ENCODE measurements around the gene ARHGAP4.

ARHGAP4 gene

GRCh38 chrX:153926552-153926857 is 441 bp upstream of the ARHGAP4 start:
- DNase-seq (ENCODE audit: low read depth in 1 of 2, low spot score in 1 of 2): peak in 1 of 2 experiments; percentile 83
- Histone ChIP-seq H3K4me3 (replicated peaks; ENCODE audit: insufficient read depth, low read length) (peak overlapping the region; percentile 59), H3K27me3 (ENCODE audit: insufficient read depth, poor library complexity, severe bottlenecking) (no peaks in the 10 kb centered on the region), H3K27ac (replicated peaks) (peak overlapping the region; percentile 100)
- TF ChIP-seq REST (IDR thresholded peaks at IDR 0.05; ENCODE audit: insufficient replicate concordance, low read depth): no peak
- no peak for TF ChIP-seq GABPA (IDR thresholded peaks at IDR 0.05; ENCODE audit: low read depth)
- no peak for TF ChIP-seq CTCF (IDR thresholded peaks at IDR 0.05; ENCODE audit: insufficient read depth, low read length)
- TF ChIP-seq SPI1 (IDR thresholded peaks at IDR 0.05; ENCODE audit: borderline replicate concordance, low read depth): no peak
- no peak for TF ChIP-seq POLR2AphosphoS5 (IDR thresholded peaks at IDR 0.05; ENCODE audit: low read depth)

- DNase-seq (ENCODE audit: low read depth in 1 of 2, low spot score in 1 of 2): no peak
- Histone ChIP-seq H3K27me3 (ENCODE audit: insufficient read depth, poor library complexity, severe bottlenecking) (no peaks in the 10 kb centered on the region), H3K27ac (replicated peaks) (peak overlapping the region; percentile 100), H3K4me3 (replicated peaks; ENCODE audit: insufficient read depth, low read length) (peak overlapping the region; percentile 59)
- TF ChIP-seq GABPA (IDR thresholded peaks at IDR 0.05; ENCODE audit: low read depth): no peak
- no peak for TF ChIP-seq CTCF (IDR thresholded peaks at IDR 0.05; ENCODE audit: insufficient read depth, low read length)
- no peak for TF ChIP-seq SPI1 (IDR thresholded peaks at IDR 0.05; ENCODE audit: borderline replicate concordance, low read depth)
- no peak for TF ChIP-seq POLR2AphosphoS5 (IDR thresholded peaks at IDR 0.05; ENCODE audit: low read depth)
- TF ChIP-seq REST (IDR thresholded peaks at IDR 0.05; ENCODE audit: insufficient replicate concordance, low read depth): no peak
These were observed 701 bp downstream of the ARHGAP4 start for GRCh38 chrX:153925387-153925738.

- peak in 1 of 2 experiments; percentile 85 for DNase-seq (ENCODE audit: low read depth in 1 of 2, low spot score in 1 of 2)
- TF ChIP-seq REST (IDR thresholded peaks at IDR 0.05; ENCODE audit: insufficient replicate concordance, low read depth) (no peak), POLR2AphosphoS5 (IDR thresholded peaks at IDR 0.05; ENCODE audit: low read depth) (0 out of 2 replicates have a peak, but pooled peaks have one; percentile 6), SPI1 (IDR thresholded peaks at IDR 0.05; ENCODE audit: borderline replicate concordance, low read depth) (0 out of 2 replicates have a peak, but pooled peaks have one; percentile 7)
- peak overlapping the region; percentile 100 for H3K27ac ChIP-seq (replicated peaks)
These were observed 1.8 kb downstream of the ARHGAP4 start for GRCh38 chrX:153924149-153924861.

More at GRCh38 chrX:153924149-153924861, 1.8 kb downstream of the ARHGAP4 start:
- Histone ChIP-seq H3K27me3 (ENCODE audit: insufficient read depth, poor library complexity, severe bottlenecking) (no peaks in the 10 kb centered on the region), H3K4me3 (replicated peaks; ENCODE audit: insufficient read depth, low read length) (peak overlapping the region; percentile 59)
